MM.1S (cell line): ENCODE data around the gene PRMT2.

Source experiments
- CTCF ChIP-seq: fragments of 300-600 bp; sonication (generic); IDR thresholded peaks from 2 replicates; pipeline ENCODE4 v1.5.1; 2016; ENCODE audit warnings: antibody characterized with exemption, low read length, mixed read lengths
- EZH2 ChIP-seq: fragments of 300-600 bp; sonication (generic); optimal IDR thresholded peaks from 2 replicates; pipeline ENCODE3; 2017; ENCODE audit warnings: low read depth, mild to moderate bottlenecking, antibody characterized with exemption, low read length, mixed read lengths

GRCh38 chr21:46656820-46657219 lies 21.3 kb downstream of the PRMT2 start:
- TF ChIP-seq CTCF (no peak), EZH2 (no peak)
